HS-27A (cell line): Measurements from ENCODE around the gene RPS16.

Experiments used
- DNase-seq: peaks from one replicate; pipeline ENCODE4 v3.0.0-alpha.2; 2012; ENCODE audit warnings: low read depth, missing footprints

The RPS16 gene

GRCh38 chr19:39385629-39386411, 49.9 kb downstream of the RPS16 start:
- DNase-seq: no peak

- no peak for DNase-seq
Observed at GRCh38 chr19:39384839-39385568, 50.7 kb downstream of the RPS16 start.
